ENCODE measurements around the gene TNNI2.

The TNNI2 gene

GRCh38 chr11:1889941-1890855 lies 51.4 kb downstream of the TNNI2 start:
- no peak for DNase-seq

All from NCI-H526 (cell line).